GM13977 (cell line): ENCODE measurements around the gene EPB41L5.

Experiments
- DNase-seq: peaks from one replicate; pipeline ENCODE4 v3.0.0; 2012; ENCODE audit warnings: low spot score
- in situ Hi-C: fragments of 300-500 bp; cut with MboI; formaldehyde crosslinking; loops from one replicate; pipeline ENCODE4 v1.12.0; 2022; ENCODE audit warnings: low sequenced_read_pairs, low pct_unique_long_range_greater_than_20kb, mixed read lengths, inconsistent platforms; ENCODE audit not compliant: unreplicated experiment
- TF ChIP-seq, protein P1 (sequence below): IDR thresholded peaks from 2 replicates; pipeline ENCODE4 v1.5.1; 2012; ENCODE audit warnings: mild to moderate bottlenecking, control low read depth; ENCODE audit not compliant: insufficient read depth; ENCODE audit errors: extremely low read depth, missing control alignments

The EPB41L5 gene

DNA sequence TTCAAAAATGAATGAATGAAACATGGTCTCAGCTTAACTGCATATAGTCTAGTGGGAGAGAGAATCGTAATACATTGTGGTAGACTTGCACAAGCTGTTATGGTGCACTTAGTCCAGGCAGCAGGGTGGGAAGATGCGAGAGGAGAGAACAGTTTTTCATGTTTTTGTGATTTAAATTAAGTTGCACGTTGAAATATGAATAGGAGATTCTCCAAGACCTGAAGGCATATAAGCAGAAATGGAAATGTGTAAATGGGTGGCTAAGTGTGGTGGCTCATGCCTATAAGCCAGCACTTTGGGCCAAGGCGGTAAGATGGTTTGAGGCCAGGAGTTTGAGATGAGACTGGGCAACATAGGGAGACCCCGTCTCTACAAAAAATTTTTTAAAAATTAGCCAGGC, 149.8 kb downstream of the EPB41L5 start:
- in situ Hi-C loops, result no loop called here
- TF ChIP-seq, protein P1, sequence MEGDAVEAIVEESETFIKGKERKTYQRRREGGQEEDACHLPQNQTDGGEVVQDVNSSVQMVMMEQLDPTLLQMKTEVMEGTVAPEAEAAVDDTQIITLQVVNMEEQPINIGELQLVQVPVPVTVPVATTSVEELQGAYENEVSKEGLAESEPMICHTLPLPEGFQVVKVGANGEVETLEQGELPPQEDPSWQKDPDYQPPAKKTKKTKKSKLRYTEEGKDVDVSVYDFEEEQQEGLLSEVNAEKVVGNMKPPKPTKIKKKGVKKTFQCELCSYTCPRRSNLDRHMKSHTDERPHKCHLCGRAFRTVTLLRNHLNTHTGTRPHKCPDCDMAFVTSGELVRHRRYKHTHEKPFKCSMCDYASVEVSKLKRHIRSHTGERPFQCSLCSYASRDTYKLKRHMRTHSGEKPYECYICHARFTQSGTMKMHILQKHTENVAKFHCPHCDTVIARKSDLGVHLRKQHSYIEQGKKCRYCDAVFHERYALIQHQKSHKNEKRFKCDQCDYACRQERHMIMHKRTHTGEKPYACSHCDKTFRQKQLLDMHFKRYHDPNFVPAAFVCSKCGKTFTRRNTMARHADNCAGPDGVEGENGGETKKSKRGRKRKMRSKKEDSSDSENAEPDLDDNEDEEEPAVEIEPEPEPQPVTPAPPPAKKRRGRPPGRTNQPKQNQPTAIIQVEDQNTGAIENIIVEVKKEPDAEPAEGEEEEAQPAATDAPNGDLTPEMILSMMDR, result no peak
- no peak for DNase-seq

GRCh38 chr2:120167272-120167671, 154.4 kb downstream of the EPB41L5 start:
- in situ Hi-C loops, result no loop called here
- TF ChIP-seq, protein P1, result no peak
- no peak for DNase-seq

DNA sequence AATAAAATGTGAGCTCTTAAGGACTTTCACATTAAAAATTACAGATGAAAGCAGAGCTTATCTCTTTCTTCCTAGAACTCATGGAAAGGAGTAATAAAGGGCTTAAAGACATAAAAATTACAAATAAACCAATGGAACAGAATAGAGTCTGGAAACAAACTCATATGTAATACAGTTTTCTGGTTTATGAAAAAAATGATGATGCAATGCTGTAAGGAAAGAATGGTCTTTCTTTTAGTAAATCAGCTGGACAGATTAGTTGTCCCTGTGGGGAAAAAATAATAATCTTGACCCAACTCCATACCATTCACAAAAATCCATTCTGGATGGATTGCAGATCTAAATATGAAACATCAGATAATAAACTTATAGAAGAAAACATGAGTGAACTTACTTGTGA, 156.1 kb downstream of the EPB41L5 start:
- DNase-seq, result no peak
- TF ChIP-seq, protein P1, result no peak
- in situ Hi-C loops, result no loop called here

GRCh38 chr2:120174963-120175581, 162.2 kb downstream of the EPB41L5 start:
- TF ChIP-seq, protein P1, result peak; percentile 57
- in situ Hi-C loops, result loop anchor here (5.0 to 10.0 kb wide), 2 partner anchors 68 to 420 kb away; partner anchors contain the start of gene PTPN4
- peak; percentile 49 for DNase-seq

- in situ Hi-C loops, result loop anchor here (5.0 to 10.0 kb wide), 2 partner anchors 69 to 422 kb away; partner anchors contain the start of gene PTPN4
- TF ChIP-seq, protein P1, result no peak
- no peak for DNase-seq
Observed at GRCh38 chr2:120176526-120176925, 163.6 kb downstream of the EPB41L5 start.

DNA sequence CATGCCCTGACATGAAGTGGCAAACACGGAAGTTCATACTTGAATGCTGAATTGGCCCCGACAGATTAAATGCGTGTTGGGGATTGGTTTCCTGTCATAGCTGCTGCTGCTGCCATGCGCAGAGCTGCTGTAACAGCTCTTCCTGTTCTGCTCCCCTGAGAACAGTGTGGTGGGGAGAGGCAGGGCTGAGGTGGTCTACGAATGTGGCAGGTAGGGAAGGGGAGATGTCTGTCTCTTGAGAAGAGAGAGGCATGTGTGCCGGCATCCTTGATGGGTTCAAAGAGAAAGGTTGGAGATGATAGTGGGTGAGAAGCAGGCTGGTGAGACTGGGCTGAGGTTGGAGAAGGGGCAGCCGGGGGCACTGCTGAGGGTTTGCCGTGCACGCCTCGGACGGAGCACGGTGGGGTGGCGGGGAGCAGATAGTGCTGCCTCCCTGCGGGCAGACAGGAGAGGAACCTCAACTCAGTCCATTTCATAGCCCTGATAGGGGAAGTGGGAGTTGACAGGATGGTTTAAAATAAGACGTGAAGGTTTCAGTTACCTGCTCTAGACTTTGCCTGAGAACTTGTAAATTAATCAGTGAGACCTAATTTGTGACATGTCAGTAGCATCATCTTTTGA, 164.2 kb downstream of the EPB41L5 start:
- DNase-seq, result peak; percentile 76
- in situ Hi-C loops, result loop anchor here (5.0 to 10.0 kb wide), 2 partner anchors 70 to 422 kb away; partner anchors contain the start of gene PTPN4
- TF ChIP-seq, protein P1, result peak; percentile 74
